ENCODE data around the gene CEACAM19. TPM values are rescaled to one million over a fixed set of nuclear protein-coding genes. Genes with fewer than 3 reads are reported as not detected.
"Not testable (repeated sequence)": the region's sequence is repeated elsewhere in the genome, so short reads cannot be mapped to it uniquely, and the experiment has no call there.

Gene CEACAM19
- total and polyA plus RNA-seq, 9 donors: 2.2 to 10.0 (median 5.4) TPM

DNA sequence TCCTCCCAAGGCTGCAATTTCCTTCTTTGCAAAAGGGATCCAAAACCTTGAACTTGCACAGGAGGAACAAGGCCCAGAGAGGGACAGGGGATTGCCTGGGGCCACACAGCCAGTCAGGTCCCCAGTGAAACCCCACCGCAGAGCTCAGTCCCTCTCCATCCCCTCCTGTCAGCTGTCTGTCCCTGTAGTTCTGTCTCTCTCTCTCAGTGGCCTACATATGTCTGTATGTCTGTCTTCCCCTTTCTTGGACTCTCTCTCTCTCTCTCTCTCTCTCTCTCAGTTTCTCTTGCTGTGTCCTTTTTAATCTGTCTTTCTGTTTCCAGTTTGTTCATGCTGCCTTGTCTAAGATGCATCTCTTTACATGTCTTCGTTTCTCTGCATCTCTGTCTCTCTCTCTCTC, 11.5 kb downstream of the CEACAM19 start:
- intact Hi-C loops (cut with DNase I): loop anchor here in 1 of 4 donors (10.0 kb wide), 1 partner anchor 92 kb away; the partner anchor contains the start of gene CBLC
- no peaks in the 10 kb centered on the region for H3K9me3 ChIP-seq
- no peak for DNase-seq
- no peaks in the 10 kb centered on the region for H3K36me3 ChIP-seq
- no peaks in the 10 kb centered on the region for H3K27me3 ChIP-seq
- 91 to 95% (median 94%) methylated on average over 2 of the region's 2 CpGs for WGBS, 3 donors
- H3K4me1 ChIP-seq (ENCODE audit: insufficient read depth): peaks cover 3% of the 10 kb centered on the region
- H3K27ac ChIP-seq: no peak overlapping the region
- TF ChIP-seq POLR2A (IDR thresholded peaks at IDR 0.05) (no peak), EP300 (IDR thresholded peaks at IDR 0.05) (no peak)
- TF ChIP-seq, protein P1, sequence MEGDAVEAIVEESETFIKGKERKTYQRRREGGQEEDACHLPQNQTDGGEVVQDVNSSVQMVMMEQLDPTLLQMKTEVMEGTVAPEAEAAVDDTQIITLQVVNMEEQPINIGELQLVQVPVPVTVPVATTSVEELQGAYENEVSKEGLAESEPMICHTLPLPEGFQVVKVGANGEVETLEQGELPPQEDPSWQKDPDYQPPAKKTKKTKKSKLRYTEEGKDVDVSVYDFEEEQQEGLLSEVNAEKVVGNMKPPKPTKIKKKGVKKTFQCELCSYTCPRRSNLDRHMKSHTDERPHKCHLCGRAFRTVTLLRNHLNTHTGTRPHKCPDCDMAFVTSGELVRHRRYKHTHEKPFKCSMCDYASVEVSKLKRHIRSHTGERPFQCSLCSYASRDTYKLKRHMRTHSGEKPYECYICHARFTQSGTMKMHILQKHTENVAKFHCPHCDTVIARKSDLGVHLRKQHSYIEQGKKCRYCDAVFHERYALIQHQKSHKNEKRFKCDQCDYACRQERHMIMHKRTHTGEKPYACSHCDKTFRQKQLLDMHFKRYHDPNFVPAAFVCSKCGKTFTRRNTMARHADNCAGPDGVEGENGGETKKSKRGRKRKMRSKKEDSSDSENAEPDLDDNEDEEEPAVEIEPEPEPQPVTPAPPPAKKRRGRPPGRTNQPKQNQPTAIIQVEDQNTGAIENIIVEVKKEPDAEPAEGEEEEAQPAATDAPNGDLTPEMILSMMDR (IDR thresholded peaks at IDR 0.05): no peak
- H3K4me3 ChIP-seq: no peak overlapping the region

DNA sequence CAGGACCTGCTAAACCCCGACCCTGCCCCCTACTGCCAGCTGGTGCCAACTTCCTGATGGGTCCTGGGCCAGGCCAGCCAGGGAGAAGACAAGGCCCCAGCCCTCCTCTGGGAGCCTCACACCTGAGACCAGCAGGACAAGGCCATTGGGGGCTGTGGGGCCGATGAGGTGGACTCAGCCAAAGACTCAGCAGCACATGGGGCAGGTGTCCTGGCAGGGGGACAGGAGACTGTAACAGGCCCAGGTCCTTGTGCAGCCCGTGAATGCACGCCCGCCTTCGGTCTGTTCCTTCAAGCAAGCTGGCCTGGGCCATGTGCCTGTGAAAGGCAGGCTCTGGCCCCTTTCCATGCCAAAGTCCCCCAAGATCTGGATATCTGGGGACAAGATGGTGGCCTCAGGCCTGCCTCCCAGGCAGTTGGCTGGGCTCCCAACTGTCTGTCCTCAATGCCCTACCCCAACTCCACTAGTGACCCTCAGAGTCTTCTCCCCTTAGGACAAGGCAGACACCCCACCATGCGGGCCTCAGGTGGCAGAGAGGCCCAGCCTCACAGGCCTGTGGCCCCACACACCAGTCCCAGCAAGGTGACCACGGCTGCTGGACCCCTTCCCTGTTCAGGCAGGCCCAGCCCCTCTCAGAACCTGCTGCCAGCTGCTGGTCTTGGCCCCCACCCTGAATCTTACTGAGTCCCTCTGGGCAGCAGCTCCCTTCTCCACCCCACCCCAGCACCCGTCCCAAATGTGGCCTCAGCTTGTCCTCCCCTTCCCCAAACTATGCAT, 12.3 kb downstream of the CEACAM19 start:
- intact Hi-C loops (cut with DNase I): loop anchor here in 1 of 4 donors (10.0 kb wide), 1 partner anchor 91 kb away; the partner anchor contains the start of gene CBLC
- no peaks in the 10 kb centered on the region for H3K36me3 ChIP-seq
- H3K27me3 ChIP-seq: no peaks in the 10 kb centered on the region
- peaks cover 3% of the 10 kb centered on the region for H3K4me1 ChIP-seq (ENCODE audit: insufficient read depth)
- H3K27ac ChIP-seq: no peak overlapping the region
- no peak overlapping the region for H3K4me3 ChIP-seq
- TF ChIP-seq POLR2A (IDR thresholded peaks at IDR 0.05) (no peak), EP300 (IDR thresholded peaks at IDR 0.05) (no peak)
- TF ChIP-seq, protein P1 (IDR thresholded peaks at IDR 0.05): no peak
- H3K9me3 ChIP-seq: no peaks in the 10 kb centered on the region
- no peak for DNase-seq
- 77 to 85% (median 80%) methylated on average over 5 to 9 of the region's 9 CpGs for WGBS, 3 donors

- H3K27me3 ChIP-seq; DNase-seq; H3K36me3 ChIP-seq; H3K4me3 ChIP-seq; H3K27ac ChIP-seq; H3K9me3 ChIP-seq; H3K4me1 ChIP-seq (ENCODE audit: insufficient read depth): not testable (repeated sequence)
- 87 to 93% (median 90%) methylated on average over 3 of the region's 3 CpGs for WGBS, 3 donors
- intact Hi-C loops (cut with DNase I): loop anchor here in 1 of 4 donors (10.0 kb wide), 1 partner anchor 90 kb away; the partner anchor contains the start of gene CBLC
Measured at GRCh38 chr19:44684396-44684795, 13.1 kb downstream of the CEACAM19 start.

GRCh38 chr19:44684892-44685863, 13.9 kb downstream of the CEACAM19 start:
- H3K36me3 ChIP-seq: no peaks in the 10 kb centered on the region
- H3K27ac ChIP-seq: no peak overlapping the region
- H3K4me3 ChIP-seq: no peak overlapping the region
- H3K4me1 ChIP-seq (ENCODE audit: insufficient read depth): peaks cover 4% of the 10 kb centered on the region
- 33 to 38% (median 37%) methylated on average over 25 of the region's 25 CpGs for WGBS, 3 donors
- TF ChIP-seq, protein P1 (IDR thresholded peaks at IDR 0.05): no peak
- TF ChIP-seq POLR2A (IDR thresholded peaks at IDR 0.05) (no peak), EP300 (IDR thresholded peaks at IDR 0.05) (no peak)
- intact Hi-C loops (cut with DNase I): loop anchor here in 3 of 4 donors (5.0 to 10.0 kb wide), 2 partner anchors 87 to 90 kb away; partner anchors contain the start of gene CBLC (in 1 of the 3)
- no peaks in the 10 kb centered on the region for H3K27me3 ChIP-seq
- H3K9me3 ChIP-seq: no peaks in the 10 kb centered on the region
- peak in 1 of 5 donors; percentile 30 for DNase-seq

Measured in ovary (tissue), 9 donors.